ENCODE results near the gene TUSC2. TPM values are rescaled to one million over a fixed set of nuclear protein-coding genes. Genes with fewer than 3 reads are reported as not detected.

The TUSC2 gene
- total RNA-seq, 1 experiment from 2014 or later: 38.3 TPM

- ChIA-PET CTCF (interaction anchor here (0.5 to 1.4 kb wide), 11 partner anchors 10 to 1721 kb away, joined by 3 to 27 read pairs (median 6); partner anchors contain the start of genes CYB561D2, GNAI2, HYAL3 and NAA80), POLR2A (interaction anchor here (0.6 to 1.4 kb wide), 4 partner anchors 16 to 380 kb away, joined by 7 to 12 read pairs (median 8); partner anchors contain the start of genes HYAL3 and NAA80)
- peak; percentile 81 to 89 for DNase-seq
- TF ChIP-seq CTCF (IDR thresholded peaks at IDR 0.05; ENCODE audit: insufficient read depth in 1 of 2, low read depth in 1 of 2, low read length in 1 of 2, severe bottlenecking in 1 of 2, unreplicated experiment in 1 of 2): no peak
- Mint-ChIP-seq H3K4me1 (ENCODE audit: low read depth, unreplicated experiment) (peaks cover 10% of the 10 kb centered on the region), H3K4me3 (ENCODE audit: unreplicated experiment) (peak overlapping the region; percentile 81), H3K9me3 (ENCODE audit: unreplicated experiment) (no peaks in the 10 kb centered on the region), H3K36me3 (ENCODE audit: insufficient read depth, unreplicated experiment) (peaks cover 41% of the 10 kb centered on the region), H3K27me3 (ENCODE audit: insufficient read depth, unreplicated experiment) (no peaks in the 10 kb centered on the region), H3K27ac (ENCODE audit: unreplicated experiment) (peak overlapping the region; percentile 96)
- H3K4me3 ChIP-seq (ENCODE audit: low read depth, low read length): peak overlapping the region; percentile 58
- no peaks in the 10 kb centered on the region for H3K27me3 ChIP-seq (replicated peaks; ENCODE audit: control insufficient read depth, insufficient read depth, low read length)
- intact Hi-C loops (cut with micrococcal nuclease; ENCODE audit: unreplicated experiment): loop anchor here (1.0 kb wide), 1 partner anchor 22 kb away; the partner anchor contains the start of genes HYAL3 and NAA80
- peaks cover 34% of the 10 kb centered on the region for H3K4me1 ChIP-seq
- H3K9me3 ChIP-seq: no peaks in the 10 kb centered on the region
- peaks cover 4% of the 10 kb centered on the region for H3K36me3 ChIP-seq (ENCODE audit: control insufficient read depth, insufficient read depth, low read length)
- BruUV-seq (replicated peaks): no TSS peak
Measured at GRCh38 chr3:50320853-50321335, 7.1 kb downstream of the TUSC2 start.

GRCh38 chr3:50319894-50320625 is 8.0 kb downstream of the TUSC2 start:
- no TSS peak for BruUV-seq (replicated peaks)
- H3K27me3 ChIP-seq (replicated peaks; ENCODE audit: control insufficient read depth, insufficient read depth, low read length): no peaks in the 10 kb centered on the region
- DNase-seq: no peak
- Mint-ChIP-seq H3K27me3 (ENCODE audit: insufficient read depth, unreplicated experiment) (no peaks in the 10 kb centered on the region), H3K4me1 (ENCODE audit: low read depth, unreplicated experiment) (peaks cover 15% of the 10 kb centered on the region), H3K9me3 (ENCODE audit: unreplicated experiment) (no peaks in the 10 kb centered on the region), H3K36me3 (ENCODE audit: insufficient read depth, unreplicated experiment) (peaks cover 41% of the 10 kb centered on the region), H3K27ac (ENCODE audit: unreplicated experiment) (no peak overlapping the region), H3K4me3 (ENCODE audit: unreplicated experiment) (peak overlapping the region; percentile 81)
- H3K36me3 ChIP-seq (ENCODE audit: control insufficient read depth, insufficient read depth, low read length): peaks cover 4% of the 10 kb centered on the region
- no peaks in the 10 kb centered on the region for H3K9me3 ChIP-seq
- peak overlapping the region; percentile 58 for H3K4me3 ChIP-seq (ENCODE audit: low read depth, low read length)
- ChIA-PET CTCF (interaction anchor here (0.5 to 1.4 kb wide), 2 partner anchors 8 to 17 kb away, joined by 3 read pairs; no protein-coding TSS in a partner anchor), POLR2A (interaction anchor here (1.1 kb wide), 1 partner anchor 20 kb away, joined by 8 read pairs; the partner anchor contains the start of genes HYAL3 and NAA80)
- peaks cover 34% of the 10 kb centered on the region for H3K4me1 ChIP-seq
- TF ChIP-seq CTCF (IDR thresholded peaks at IDR 0.05; ENCODE audit: insufficient read depth in 1 of 2, low read depth in 1 of 2, low read length in 1 of 2, severe bottlenecking in 1 of 2, unreplicated experiment in 1 of 2): no peak
- intact Hi-C loops (cut with micrococcal nuclease; ENCODE audit: unreplicated experiment): no loop called here

- H3K36me3 Mint-ChIP-seq (ENCODE audit: insufficient read depth, unreplicated experiment): peaks cover 44% of the 10 kb centered on the region
- Histone ChIP-seq H3K36me3 (ENCODE audit: control insufficient read depth, insufficient read depth, low read length) (peaks cover 4% of the 10 kb centered on the region), H3K4me3 (ENCODE audit: low read depth, low read length) (no peak overlapping the region), H3K27me3 (replicated peaks; ENCODE audit: control insufficient read depth, insufficient read depth, low read length) (no peaks in the 10 kb centered on the region), H3K4me1 (peaks cover 31% of the 10 kb centered on the region), H3K9me3 (no peaks in the 10 kb centered on the region)
- BruUV-seq (replicated peaks): no TSS peak
- H3K4me1 Mint-ChIP-seq (ENCODE audit: low read depth, unreplicated experiment): peaks cover 17% of the 10 kb centered on the region
- H3K9me3 Mint-ChIP-seq (ENCODE audit: unreplicated experiment): no peaks in the 10 kb centered on the region
- no peak for DNase-seq
- peak overlapping the region; percentile 62 for H3K4me3 Mint-ChIP-seq (ENCODE audit: unreplicated experiment)
- no peaks in the 10 kb centered on the region for H3K27me3 Mint-ChIP-seq (ENCODE audit: insufficient read depth, unreplicated experiment)
- ChIA-PET CTCF (interaction anchor here (1.4 kb wide), 1 partner anchor 18 kb away, joined by 3 read pairs; no protein-coding TSS in a partner anchor), POLR2A (no interaction called here)
- H3K27ac Mint-ChIP-seq (ENCODE audit: unreplicated experiment): no peak overlapping the region
- TF ChIP-seq CTCF (IDR thresholded peaks at IDR 0.05; ENCODE audit: insufficient read depth in 1 of 2, low read depth in 1 of 2, low read length in 1 of 2, severe bottlenecking in 1 of 2, unreplicated experiment in 1 of 2): no peak
- intact Hi-C loops (cut with micrococcal nuclease; ENCODE audit: unreplicated experiment): no loop called here
Measured at GRCh38 chr3:50319181-50319893, 8.7 kb downstream of the TUSC2 start.
